T-helper 1 cell treated with Interleukin-12 subunit alpha and Interleukin-12 subunit beta and Interleukin-4 antibody, amounts not matched to agents 30 ng/mL and 1 ng/mL, for 36 hours (primary cell): Measurements from ENCODE around the gene DBP. TPM values are rescaled to one million over a fixed set of nuclear protein-coding genes. Genes with fewer than 3 reads are reported as not detected.

ENCODE experiments used
- intact Hi-C: fragments of 100-400 bp; cut with micrococcal nuclease; formaldehyde crosslinking; loops from one replicate; pipeline ENCODE4 v1.15.1; 2024
- total RNA-seq: library from RNA; stranded (reverse); gene quantifications from 2 replicates; pipeline ENCODE4 v1.2.3, GENCODE V29; 2022

Gene DBP
- total RNA-seq, 1 donor from 2014 or later = 8.0 TPM

GRCh38 chr19:48629599-48630295, 7.4 kb downstream of the DBP start:
- intact Hi-C loops = loop anchor here (10.0 kb wide), 1 partner anchor 1375 kb away; the partner anchor contains the start of gene CCDC9

- intact Hi-C loops = no loop called here
These were observed 7.9 kb downstream of the DBP start for GRCh38 chr19:48629297-48629598.

GRCh38 chr19:48628486-48629296, 8.5 kb downstream of the DBP start:
- intact Hi-C loops = no loop called here

- intact Hi-C loops = no loop called here
These were observed 9.3 kb downstream of the DBP start for GRCh38 chr19:48627865-48628314.

GRCh38 chr19:48627201-48627864, 9.8 kb downstream of the DBP start:
- intact Hi-C loops = no loop called here

GRCh38 chr19:48625891-48626327, 11.3 kb downstream of the DBP start:
- intact Hi-C loops = no loop called here

- intact Hi-C loops = loop anchor here (1.0 kb wide), 1 partner anchor 12 kb away; the partner anchor contains the start of gene DBP
These were observed 12.1 kb downstream of the DBP start for GRCh38 chr19:48624791-48625723.

DNA sequence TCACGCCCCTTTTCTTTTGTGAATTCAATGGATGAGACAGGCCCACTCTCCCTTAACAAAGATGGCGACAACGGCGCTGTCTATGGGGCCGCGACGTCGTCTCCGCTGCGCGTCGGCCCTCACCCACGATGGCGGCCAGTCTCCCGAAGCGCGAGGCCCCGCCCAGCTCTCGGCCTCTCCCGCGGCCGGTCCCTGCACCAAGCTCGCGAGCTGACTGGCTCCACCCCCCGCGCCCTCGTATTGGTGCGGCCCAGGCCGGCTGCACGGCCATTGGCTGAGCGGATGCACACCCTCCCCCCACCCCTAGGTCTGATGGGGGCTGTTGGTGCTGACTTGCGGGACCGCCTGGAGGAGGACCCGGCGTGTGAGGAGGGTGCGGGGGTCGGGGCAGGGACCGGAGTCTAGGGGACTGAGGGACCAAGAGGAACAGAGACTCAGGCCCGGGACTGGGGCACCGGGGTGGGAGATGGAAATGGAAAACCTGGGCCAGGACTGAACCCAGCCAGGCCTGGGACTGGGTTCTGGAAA, 13.0 kb downstream of the DBP start:
- intact Hi-C loops = loop anchor here (1.0 kb wide), 1 partner anchor 13 kb away; the partner anchor contains the start of gene DBP

- intact Hi-C loops = loop anchor here (1.0 kb wide), 1 partner anchor 14 kb away; the partner anchor contains the start of gene DBP
These were observed 13.6 kb downstream of the DBP start for GRCh38 chr19:48623556-48624066.

- intact Hi-C loops = loop anchor here (1.0 to 5.0 kb wide), 13 partner anchors 14 to 1256 kb away; partner anchors contain the start of genes CYTH2, EMP3, GRWD1 and GYS1
These were observed 17.2 kb downstream of the DBP start for GRCh38 chr19:48619692-48620585.

DNA sequence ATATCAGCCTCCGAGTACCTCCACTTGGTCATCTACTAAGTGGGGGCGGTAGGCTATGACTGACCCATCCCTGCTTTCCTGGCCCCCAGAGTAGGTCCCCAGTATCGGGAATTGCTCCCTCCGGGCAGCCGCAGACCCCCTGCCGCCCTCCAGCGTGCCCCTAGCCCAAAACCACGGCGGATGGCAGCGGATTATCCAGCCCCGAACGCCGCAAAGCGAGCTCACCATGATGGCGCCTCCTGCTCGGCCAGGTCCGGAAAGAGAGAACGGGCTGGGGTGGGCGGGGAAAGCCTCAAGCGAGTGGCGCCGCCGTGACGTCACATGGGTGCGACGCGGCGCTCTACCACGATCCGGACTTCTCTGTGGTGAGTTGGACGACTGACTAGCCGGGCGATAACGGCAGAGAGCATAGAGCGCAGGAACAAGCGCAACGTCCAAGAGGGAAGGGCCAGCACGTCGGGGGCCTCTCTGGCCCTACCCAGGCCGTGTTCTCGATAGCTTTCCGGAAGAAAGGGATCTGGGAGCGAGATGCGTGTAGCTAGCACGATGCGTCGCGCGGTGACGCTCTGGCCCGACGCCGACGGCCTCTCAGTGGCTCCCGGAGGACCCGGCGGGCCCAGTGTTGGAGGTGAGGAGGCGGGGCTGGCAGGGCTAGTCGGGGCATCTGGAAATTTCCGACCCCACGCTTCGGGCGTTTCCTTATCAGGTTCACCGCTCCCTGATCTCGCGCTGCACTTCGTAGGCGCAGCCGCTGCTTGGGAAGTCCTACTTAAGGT, 18.1 kb downstream of the DBP start, which contains the start of the genes RPL18 and SPHK2:
Gene RPL18, minus strand, starts transcription at position 263 of the 776 bp plus-strand sequence. Its CDS starts 35 bp downstream, at position 228.
Gene SPHK2, plus strand, starts transcription at position 591 of the 776 bp plus-strand sequence. CDS start 1,009 bp downstream, outside the sequence.
- intact Hi-C loops = loop anchor here (1.0 to 5.0 kb wide), 13 partner anchors 15 to 1257 kb away; partner anchors contain the start of genes CYTH2, EMP3, GRWD1 and GYS1

- intact Hi-C loops = loop anchor here (2.0 to 5.0 kb wide), 3 partner anchors 286 to 451 kb away; partner anchors contain the start of gene EMP3
These were observed 18.8 kb downstream of the DBP start for GRCh38 chr19:48618278-48618915.

GRCh38 chr19:48617146-48617937, 19.8 kb downstream of the DBP start:
- intact Hi-C loops = loop anchor here (5.0 kb wide), 1 partner anchor 450 kb away; no protein-coding TSS in a partner anchor

GRCh38 chr19:48616491-48617056, 20.6 kb downstream of the DBP start:
- intact Hi-C loops = loop anchor here (5.0 kb wide), 1 partner anchor 449 kb away; no protein-coding TSS in a partner anchor

DNA sequence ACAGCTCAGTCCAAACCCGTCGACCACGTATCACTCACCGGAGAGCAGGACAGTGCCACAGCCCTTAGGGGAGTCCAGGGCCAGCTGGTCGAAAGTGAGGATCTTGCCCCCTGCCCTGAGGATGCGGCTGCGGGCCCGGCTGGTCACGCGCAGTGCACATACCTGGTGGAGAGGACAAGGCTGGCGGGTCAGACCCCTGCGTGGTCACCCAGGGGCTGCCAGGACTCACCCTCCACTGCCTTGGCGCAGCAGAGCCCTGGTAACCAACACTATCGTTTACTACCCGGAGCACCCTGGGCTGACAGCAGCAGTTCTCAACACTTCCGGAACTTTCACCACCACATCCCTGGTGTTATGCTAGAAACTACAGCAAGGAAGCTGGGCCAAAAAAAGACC, 21.1 kb downstream of the DBP start:
- intact Hi-C loops = loop anchor here (5.0 kb wide), 1 partner anchor 449 kb away; no protein-coding TSS in a partner anchor
